Upper lobe of left lung (tissue), 6 donors: ENCODE measurements around the gene MINDY2. TPM values are rescaled to one million over a fixed set of nuclear protein-coding genes. Genes with fewer than 3 reads are reported as not detected.
"Not testable (repeated sequence)": the region's sequence is repeated elsewhere in the genome, so short reads cannot be mapped to it uniquely, and the experiment has no call there.

Experiments used
- ATAC-seq, 2 donors: fragments of 200-7000 bp; cut with Tn5 transposase; one replicate each; pipeline ENCODE4 v1.9.1; 2022; ENCODE audit warnings: mild to moderate bottlenecking in 2 of 2, moderate library complexity in 2 of 2; ENCODE audit not compliant: low FRiP score in 2 of 2
- DNase-seq, 2 donors: peaks; one replicate each; pipeline ENCODE4 v3.0.0-alpha.2; 2019 to 2020
- H3K27ac ChIP-seq, 4 donors: fragments of 200-600 bp; sonication (generic); one replicate each; pipeline ENCODE4 v1.5.1; 2016 to 2019
- H3K27me3 ChIP-seq, 4 donors: fragments of 200-600 bp; sonication (generic); one replicate each; pipeline ENCODE4 v1.5.1; 2017 to 2019
- H3K36me3 ChIP-seq, 4 donors: fragments of 200-600 bp; sonication (generic); one replicate each; pipeline ENCODE4 v1.5.1; 2016 to 2019
- H3K4me1 ChIP-seq, 4 donors: fragments of 200-600 bp; sonication (generic); one replicate each; pipeline ENCODE4 v1.5.1; 2018 to 2019
- H3K4me3 ChIP-seq, 4 donors: fragments of 200-600 bp; sonication (generic); one replicate each; pipeline ENCODE4 v1.5.1; 2017 to 2019; ENCODE audit warnings: mild to moderate bottlenecking in 2 of 4, moderate library complexity in 1 of 4
- H3K9me3 ChIP-seq, 4 donors: fragments of 200-600 bp; sonication (generic); one replicate each; pipeline ENCODE4 v1.5.1; 2018 to 2019
- EP300 ChIP-seq, 4 donors: sonication (generic); formaldehyde crosslinking; IDR thresholded peaks; one replicate each; pipeline ENCODE4 v1.5.1; 2017; ENCODE audit warnings: antibody characterized with exemption in 4 of 4, control low read depth in 2 of 4
- POLR2A ChIP-seq, 4 donors: fragments of 450-650 bp; IDR thresholded peaks; one replicate each; pipeline ENCODE4 v1.5.1; 2016 to 2017; ENCODE audit warnings: antibody characterized with exemption in 4 of 4, mild to moderate bottlenecking in 2 of 4
- POLR2AphosphoS5 ChIP-seq, 2 donors: sonication (generic); formaldehyde crosslinking; IDR thresholded peaks; one replicate each; pipeline ENCODE4 v1.5.1; 2017; ENCODE audit warnings: antibody characterized with exemption in 2 of 2
- WGBS, 2 donors: methylation state at CpG; one replicate each; pipeline ENCODE4 v1.1.5; 2017 to 2018; 5-methylcytosine and 5-hydroxymethylcytosine counted together
- total RNA-seq, 6 donors: library from RNA; depleted of rRNA in 4 of 6; stranded (reverse); fragments of >200 nt in 4 of 6; gene quantifications; one replicate each; pipeline versions ENCODE4 v1.1.0 to v1.2.1, GENCODE V29; 2016 to 2021
- TF ChIP-seq, protein P1 (sequence below), 6 experiments: fragments of 450-650 bp in 4 of 6; fragments of 200-600 bp in 2 of 6; sonication (generic) in 2 of 6; IDR thresholded peaks; one replicate each; pipeline ENCODE4 v1.5.1; 2016 to 2019; ENCODE audit warnings: antibody characterized with exemption in 6 of 6
- donor health status: DM: no; HTN: no; CAD: no; lungs with moderate emphysema.
- donor health status: DM: no; HTN: yes; CAD: no; lungs with severe emphysema.

The MINDY2 gene
- total RNA-seq, 6 donors from 2014 or later: 20.5 to 38.5 (median 29.9) TPM

DNA sequence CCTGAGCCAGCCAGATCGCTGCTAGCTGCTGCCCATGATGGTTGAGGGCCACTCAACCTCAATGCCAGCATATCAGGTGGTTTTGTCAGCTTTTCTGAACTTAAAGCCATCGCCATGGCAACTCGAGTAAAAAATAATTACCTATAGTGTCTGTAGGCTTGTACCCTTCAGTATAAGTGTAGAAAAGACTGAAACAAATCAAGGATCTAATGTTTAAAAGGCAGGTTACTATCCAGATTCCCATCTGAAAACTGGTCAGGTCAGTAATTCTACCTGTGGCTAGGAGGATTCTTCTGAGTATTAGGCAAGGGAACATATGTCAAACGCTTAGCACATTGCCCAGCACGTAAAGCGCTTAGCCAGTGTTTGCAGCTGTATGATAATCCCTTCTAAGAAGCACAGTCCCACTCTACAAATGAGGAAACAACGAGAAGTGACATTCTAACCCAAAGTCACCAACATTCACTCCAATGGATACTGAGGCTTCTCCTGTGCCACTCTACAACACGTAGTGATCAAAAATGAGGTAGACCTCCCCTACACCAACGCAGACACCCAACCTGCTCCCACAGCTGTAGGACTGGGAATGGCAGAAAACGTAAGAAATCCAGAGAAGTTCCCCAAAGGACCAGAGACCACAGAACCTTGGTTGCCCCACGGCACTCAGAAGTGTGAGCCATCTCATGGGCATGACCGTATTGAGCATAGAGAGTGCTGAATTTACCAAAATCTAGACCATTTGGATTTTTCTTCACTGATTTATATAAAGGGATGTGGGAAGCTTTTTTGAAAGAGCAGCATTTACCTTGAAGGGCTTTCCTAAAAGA is 107.1 kb downstream of the MINDY2 start:
- ATAC-seq (no peak), DNase-seq (no peak)
- no peaks in the 10 kb centered on the region for H3K9me3 ChIP-seq
- WGBS, 2 donors: 94% methylated on average over 12 of the region's 12 CpGs
- TF ChIP-seq EP300 (IDR thresholded peaks at IDR 0.05) (no peak), POLR2A (IDR thresholded peaks at IDR 0.05) (no peak), POLR2AphosphoS5 (IDR thresholded peaks at IDR 0.05) (no peak)
- TF ChIP-seq, protein P1, sequence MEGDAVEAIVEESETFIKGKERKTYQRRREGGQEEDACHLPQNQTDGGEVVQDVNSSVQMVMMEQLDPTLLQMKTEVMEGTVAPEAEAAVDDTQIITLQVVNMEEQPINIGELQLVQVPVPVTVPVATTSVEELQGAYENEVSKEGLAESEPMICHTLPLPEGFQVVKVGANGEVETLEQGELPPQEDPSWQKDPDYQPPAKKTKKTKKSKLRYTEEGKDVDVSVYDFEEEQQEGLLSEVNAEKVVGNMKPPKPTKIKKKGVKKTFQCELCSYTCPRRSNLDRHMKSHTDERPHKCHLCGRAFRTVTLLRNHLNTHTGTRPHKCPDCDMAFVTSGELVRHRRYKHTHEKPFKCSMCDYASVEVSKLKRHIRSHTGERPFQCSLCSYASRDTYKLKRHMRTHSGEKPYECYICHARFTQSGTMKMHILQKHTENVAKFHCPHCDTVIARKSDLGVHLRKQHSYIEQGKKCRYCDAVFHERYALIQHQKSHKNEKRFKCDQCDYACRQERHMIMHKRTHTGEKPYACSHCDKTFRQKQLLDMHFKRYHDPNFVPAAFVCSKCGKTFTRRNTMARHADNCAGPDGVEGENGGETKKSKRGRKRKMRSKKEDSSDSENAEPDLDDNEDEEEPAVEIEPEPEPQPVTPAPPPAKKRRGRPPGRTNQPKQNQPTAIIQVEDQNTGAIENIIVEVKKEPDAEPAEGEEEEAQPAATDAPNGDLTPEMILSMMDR (IDR thresholded peaks at IDR 0.05): no peak
- H3K27ac ChIP-seq: no peak overlapping the region
- peaks cover 15 to 63% (median 52%) of the 10 kb centered on the region in 4 donors for H3K36me3 ChIP-seq
- H3K4me3 ChIP-seq: no peak overlapping the region
- H3K27me3 ChIP-seq: no peaks in the 10 kb centered on the region
- no peaks in the 10 kb centered on the region for H3K4me1 ChIP-seq

DNA sequence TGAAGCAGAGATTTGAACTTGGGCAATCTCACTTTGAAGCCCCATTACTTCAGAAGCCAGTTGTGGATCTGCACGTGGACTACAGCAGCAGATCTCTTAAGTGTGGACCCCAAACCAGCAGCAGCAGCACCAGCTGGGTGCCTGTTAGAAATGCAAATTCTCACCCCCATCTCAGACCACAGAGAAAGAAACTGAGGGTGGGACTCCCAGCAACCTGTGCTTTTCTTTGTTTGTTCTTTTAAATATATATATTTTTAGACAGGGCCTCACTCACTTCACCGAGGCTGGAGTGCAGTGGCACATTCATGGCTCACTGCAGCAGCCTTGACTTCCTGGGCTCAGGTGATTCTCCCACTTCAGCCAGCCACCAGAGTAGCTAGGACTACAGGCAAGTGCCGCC is 109.2 kb downstream of the MINDY2 start:
- Histone ChIP-seq H3K27ac (no peak overlapping the region), H3K27me3 (no peaks in the 10 kb centered on the region), H3K4me1 (no peaks in the 10 kb centered on the region), H3K9me3 (no peaks in the 10 kb centered on the region), H3K36me3 (peaks cover 32 to 84% (median 72%) of the 10 kb centered on the region in 4 donors), H3K4me3 (no peak overlapping the region)
- TF ChIP-seq, protein P1 (IDR thresholded peaks at IDR 0.05): no peak
- TF ChIP-seq POLR2AphosphoS5 (IDR thresholded peaks at IDR 0.05) (no peak), EP300 (IDR thresholded peaks at IDR 0.05) (no peak), POLR2A (IDR thresholded peaks at IDR 0.05) (no peak)
- no peak for ATAC-seq
- no peak for DNase-seq
- WGBS, 2 donors: 85 to 92% methylated on average over 3 of the region's 3 CpGs

DNA sequence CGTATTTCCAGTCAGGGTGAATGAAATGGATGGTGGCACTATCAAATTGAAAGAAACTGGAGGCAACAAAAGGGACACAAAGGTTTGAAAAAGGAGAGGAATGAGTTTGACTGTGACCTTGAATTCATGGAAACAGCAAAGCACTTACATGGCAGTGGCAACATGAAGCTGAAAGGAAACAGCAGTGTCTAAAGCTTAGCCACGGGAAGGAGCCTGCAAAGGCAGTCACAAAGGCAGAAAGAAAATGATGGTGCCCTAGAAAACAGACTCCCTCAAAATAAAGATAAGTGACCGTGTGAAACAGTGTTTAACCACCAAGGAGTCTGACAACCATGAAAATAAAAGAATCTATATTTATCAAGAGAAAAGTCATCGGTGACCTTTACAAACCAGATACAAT is 111.1 kb downstream of the MINDY2 start:
- Histone ChIP-seq H3K27ac (no peak overlapping the region), H3K9me3 (no peaks in the 10 kb centered on the region), H3K4me3 (no peak overlapping the region), H3K4me1 (no peaks in the 10 kb centered on the region), H3K27me3 (no peaks in the 10 kb centered on the region), H3K36me3 (peaks cover 49 to 98% (median 85%) of the 10 kb centered on the region in 4 donors)
- no peak for TF ChIP-seq POLR2A (IDR thresholded peaks at IDR 0.05)
- no peak for TF ChIP-seq EP300 (IDR thresholded peaks at IDR 0.05)
- TF ChIP-seq POLR2AphosphoS5 (IDR thresholded peaks at IDR 0.05): no peak
- DNase-seq (no peak), ATAC-seq (no peak)
- 92% methylated on average over 4 of the region's 4 CpGs for WGBS, 2 donors

DNA sequence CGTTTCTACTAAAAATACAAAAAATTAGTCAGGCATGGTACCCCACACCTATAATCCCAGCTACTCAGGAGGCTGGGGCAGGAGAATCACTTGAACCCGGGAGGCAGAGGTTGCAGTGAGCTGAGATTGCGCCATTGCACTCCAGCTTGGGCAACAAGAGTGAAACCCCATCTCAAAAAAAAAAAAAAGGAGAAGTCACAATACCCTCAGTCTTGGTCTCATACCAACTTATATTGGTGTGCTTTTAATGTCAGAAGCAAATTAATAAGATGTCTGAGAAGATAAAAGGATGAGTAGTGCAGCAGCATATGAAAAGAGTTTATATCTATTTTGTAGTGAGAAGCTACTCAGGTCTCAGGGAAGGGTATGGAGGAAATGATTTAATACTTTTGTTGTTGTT is 112.8 kb downstream of the MINDY2 start:
- not testable (repeated sequence) for H3K9me3 ChIP-seq, H3K4me1 ChIP-seq, H3K27ac ChIP-seq, ATAC-seq, DNase-seq, H3K4me3 ChIP-seq, H3K27me3 ChIP-seq
- WGBS, 2 donors: 65 to 91% methylated on average over 3 of the region's 3 CpGs
- peaks cover 58 to 99% (median 90%) of the 10 kb centered on the region in 4 donors for H3K36me3 ChIP-seq

DNA sequence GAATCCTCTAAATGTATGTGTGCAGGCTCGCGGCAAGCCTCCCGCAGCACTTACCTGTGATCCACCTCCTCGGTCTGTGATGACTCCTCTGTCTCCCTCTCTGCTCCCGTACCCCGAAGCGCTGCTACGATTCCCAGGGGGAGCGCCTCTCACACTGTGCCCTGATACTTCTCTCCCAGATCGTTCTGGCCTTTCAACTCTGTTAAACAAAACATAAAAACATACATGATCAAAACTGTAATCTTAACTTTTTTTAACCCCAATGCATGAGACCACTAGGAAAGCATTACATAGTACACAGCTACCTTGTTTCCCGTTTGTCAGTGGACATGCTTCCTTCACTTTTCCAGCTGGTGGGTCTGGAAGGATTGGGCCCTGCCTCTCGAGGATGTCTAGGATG is 115.8 kb downstream of the MINDY2 start:
- TF ChIP-seq POLR2AphosphoS5 (IDR thresholded peaks at IDR 0.05) (no peak), EP300 (IDR thresholded peaks at IDR 0.05) (no peak)
- TF ChIP-seq, protein P1 (IDR thresholded peaks at IDR 0.05): no peak
- DNase-seq (no peak), ATAC-seq (no peak)
- Histone ChIP-seq H3K4me3 (no peak overlapping the region), H3K27ac (no peak overlapping the region), H3K36me3 (peaks cover 68 to 99% (median 86%) of the 10 kb centered on the region in 4 donors), H3K9me3 (no peaks in the 10 kb centered on the region), H3K27me3 (no peaks in the 10 kb centered on the region), H3K4me1 (no peaks in the 10 kb centered on the region)
- 92 to 97% methylated on average over 12 of the region's 12 CpGs for WGBS, 2 donors

DNA sequence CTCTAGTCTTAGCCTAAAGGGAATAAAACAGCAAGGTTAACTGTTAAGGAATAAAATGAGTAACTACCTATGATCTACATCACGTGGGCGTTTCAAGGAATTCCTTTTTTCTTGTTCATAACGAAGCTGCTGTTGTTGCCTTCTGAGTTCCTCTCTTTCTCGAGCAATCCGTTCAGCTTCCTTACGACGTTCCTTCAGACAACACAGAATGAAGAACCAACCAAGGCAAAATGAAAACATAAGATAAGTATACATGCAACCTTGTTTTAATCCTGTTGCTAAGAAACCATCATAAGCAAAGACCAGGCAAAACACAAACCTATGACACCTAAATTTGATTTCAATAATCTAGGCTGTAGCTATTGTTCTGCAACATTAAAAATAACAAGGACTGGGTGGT is 118.3 kb downstream of the MINDY2 start:
- Histone ChIP-seq H3K36me3 (peaks cover 64 to 99% (median 83%) of the 10 kb centered on the region in 4 donors), H3K9me3 (no peaks in the 10 kb centered on the region), H3K27ac (peak overlapping the region in 1 of 4 donors; percentile 16), H3K27me3 (no peaks in the 10 kb centered on the region), H3K4me1 (no peaks in the 10 kb centered on the region), H3K4me3 (no peak overlapping the region)
- ATAC-seq (no peak), DNase-seq (no peak)
- no peak for TF ChIP-seq POLR2AphosphoS5 (IDR thresholded peaks at IDR 0.05)
- TF ChIP-seq EP300 (IDR thresholded peaks at IDR 0.05): no peak
- TF ChIP-seq, protein P1 (IDR thresholded peaks at IDR 0.05): no peak
- TF ChIP-seq POLR2A (IDR thresholded peaks at IDR 0.05): no peak
- WGBS, 2 donors: 86 to 88% methylated on average over 7 of the region's 7 CpGs
